A673 (cell line): ENCODE results near the gene LRRC8D.
"Not testable (repeated sequence)": the region's sequence is repeated elsewhere in the genome, so short reads cannot be mapped to it uniquely, and the experiment has no call there.

ENCODE experiments used
- EZH2 ChIP-seq: fragments of 200-600 bp; sonication (generic); IDR thresholded peaks from 2 replicates; pipeline ENCODE4 v1.6.1; 2017; ENCODE audit warnings: borderline replicate concordance, low read depth, mild to moderate bottlenecking, mixed read lengths, antibody characterized with exemption, low read length; ENCODE audit not compliant: poor library complexity, severe bottlenecking
- TF ChIP-seq, protein P1 (sequence below): fragments of 300-800, 200-600 bp; sonication (generic); conservative IDR thresholded peaks from 2 replicates; pipeline ENCODE4 v1.5.1; 2017; ENCODE audit warnings: low read depth, mild to moderate bottlenecking, antibody characterized with exemption, low read length, moderate library complexity, mixed read lengths

DNA sequence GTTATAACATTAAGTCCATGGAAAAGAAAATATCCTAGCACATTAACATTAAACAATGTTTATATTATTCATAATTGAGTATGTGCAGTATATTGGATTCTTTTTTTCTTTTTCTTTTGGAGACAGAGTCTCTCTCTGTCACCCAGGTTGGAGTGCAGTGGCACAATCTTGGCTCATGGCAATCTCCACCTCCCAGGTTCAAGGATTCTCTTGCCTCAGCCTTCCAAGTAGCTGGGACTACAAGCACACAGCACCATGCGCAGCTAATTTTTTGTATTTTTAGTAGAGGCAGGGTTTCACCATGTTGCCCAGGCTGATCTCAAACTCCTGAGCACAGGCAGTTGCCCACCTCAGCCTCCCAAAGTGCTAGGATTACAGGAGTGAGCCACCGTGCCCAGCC lies 162.0 kb downstream of the LRRC8D start:
- TF ChIP-seq, protein P1, sequence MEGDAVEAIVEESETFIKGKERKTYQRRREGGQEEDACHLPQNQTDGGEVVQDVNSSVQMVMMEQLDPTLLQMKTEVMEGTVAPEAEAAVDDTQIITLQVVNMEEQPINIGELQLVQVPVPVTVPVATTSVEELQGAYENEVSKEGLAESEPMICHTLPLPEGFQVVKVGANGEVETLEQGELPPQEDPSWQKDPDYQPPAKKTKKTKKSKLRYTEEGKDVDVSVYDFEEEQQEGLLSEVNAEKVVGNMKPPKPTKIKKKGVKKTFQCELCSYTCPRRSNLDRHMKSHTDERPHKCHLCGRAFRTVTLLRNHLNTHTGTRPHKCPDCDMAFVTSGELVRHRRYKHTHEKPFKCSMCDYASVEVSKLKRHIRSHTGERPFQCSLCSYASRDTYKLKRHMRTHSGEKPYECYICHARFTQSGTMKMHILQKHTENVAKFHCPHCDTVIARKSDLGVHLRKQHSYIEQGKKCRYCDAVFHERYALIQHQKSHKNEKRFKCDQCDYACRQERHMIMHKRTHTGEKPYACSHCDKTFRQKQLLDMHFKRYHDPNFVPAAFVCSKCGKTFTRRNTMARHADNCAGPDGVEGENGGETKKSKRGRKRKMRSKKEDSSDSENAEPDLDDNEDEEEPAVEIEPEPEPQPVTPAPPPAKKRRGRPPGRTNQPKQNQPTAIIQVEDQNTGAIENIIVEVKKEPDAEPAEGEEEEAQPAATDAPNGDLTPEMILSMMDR = not testable (repeated sequence)
- TF ChIP-seq EZH2 = not testable (repeated sequence)
